ENCODE measurements around the gene CLEC2B.
A peak's percentile ranks its signal among the peaks of the same experiment; 100 is the strongest.
"Not testable (repeated sequence)": the region's sequence is repeated elsewhere in the genome, so short reads cannot be mapped to it uniquely, and the experiment has no call there.

CLEC2B gene

GRCh38 chr12:9869307-9870161 lies at the start of gene CLEC2B:
Gene CLEC2B, minus strand, starts transcription at chr12:9869354.
- DNase-seq (ENCODE audit: extremely low spot score, insufficient read length, low read depth) (no peak), FAIRE-seq (peak; percentile 83)

- DNase-seq (ENCODE audit: extremely low spot score, insufficient read length, low read depth): no peak
- FAIRE-seq: no peak
These were observed 42.6 kb upstream of the CLEC2B start for GRCh38 chr12:9911708-9912107.

GRCh38 chr12:9910716-9911421 lies 41.7 kb upstream of the CLEC2B start:
- FAIRE-seq (no peak), DNase-seq (ENCODE audit: extremely low spot score, insufficient read length, low read depth) (no peak)

- DNase-seq (ENCODE audit: extremely low spot score, insufficient read length, low read depth) (no peak), FAIRE-seq (no peak)
These were observed 40.6 kb upstream of the CLEC2B start for GRCh38 chr12:9909724-9910123.

- FAIRE-seq: no peak
- DNase-seq (ENCODE audit: extremely low spot score, insufficient read length, low read depth): no peak
These were observed 39.2 kb upstream of the CLEC2B start for GRCh38 chr12:9908350-9908749.

- DNase-seq (ENCODE audit: extremely low spot score, insufficient read length, low read depth) (no peak), FAIRE-seq (no peak)
These were observed 38.6 kb upstream of the CLEC2B start for GRCh38 chr12:9907769-9908168.

GRCh38 chr12:9906873-9907272 lies 37.7 kb upstream of the CLEC2B start:
- FAIRE-seq (no peak), DNase-seq (ENCODE audit: extremely low spot score, insufficient read length, low read depth) (no peak)

GRCh38 chr12:9902539-9903228 lies 33.5 kb upstream of the CLEC2B start:
- no peak for DNase-seq (ENCODE audit: extremely low spot score, insufficient read length, low read depth)
- no peak for FAIRE-seq

GRCh38 chr12:9900930-9901329 lies 31.8 kb upstream of the CLEC2B start:
- DNase-seq (ENCODE audit: extremely low spot score, insufficient read length, low read depth) (no peak), FAIRE-seq (no peak)

- FAIRE-seq: no peak
- DNase-seq (ENCODE audit: extremely low spot score, insufficient read length, low read depth): no peak
These were observed 30.1 kb upstream of the CLEC2B start for GRCh38 chr12:9899209-9899608.

GRCh38 chr12:9897535-9897934 lies 28.4 kb upstream of the CLEC2B start:
- FAIRE-seq: no peak

GRCh38 chr12:9895215-9895971 lies 26.2 kb upstream of the CLEC2B start:
- DNase-seq (ENCODE audit: extremely low spot score, insufficient read length, low read depth) (no peak), FAIRE-seq (peak; percentile 24)

More at GRCh38 chr12:9897535-9897934, 28.4 kb upstream of the CLEC2B start:
- no peak for DNase-seq (ENCODE audit: extremely low spot score, insufficient read length, low read depth)

- DNase-seq (ENCODE audit: extremely low spot score, insufficient read length, low read depth) (no peak), FAIRE-seq (no peak)
These were observed 19.6 kb upstream of the CLEC2B start for GRCh38 chr12:9888665-9889273.

GRCh38 chr12:9883175-9883574 lies 14.0 kb upstream of the CLEC2B start:
- DNase-seq (ENCODE audit: extremely low spot score, insufficient read length, low read depth) (no peak), FAIRE-seq (no peak)

- FAIRE-seq: no peak
- no peak for DNase-seq (ENCODE audit: extremely low spot score, insufficient read length, low read depth)
These were observed 12.8 kb upstream of the CLEC2B start for GRCh38 chr12:9881988-9882387.

- DNase-seq (ENCODE audit: extremely low spot score, insufficient read length, low read depth): no peak
- FAIRE-seq: no peak
These were observed 12.1 kb upstream of the CLEC2B start, which contains the start of gene KLRF2 for GRCh38 chr12:9881246-9881645. Gene KLRF2, plus strand, starts transcription at chr12:9881489. Its CDS starts 107 bp downstream, at chr12:9881596.

- FAIRE-seq (no peak), DNase-seq (ENCODE audit: extremely low spot score, insufficient read length, low read depth) (no peak)
These were observed 11.5 kb upstream of the CLEC2B start for GRCh38 chr12:9880532-9881078.

- not testable (repeated sequence) for DNase-seq (ENCODE audit: extremely low spot score, insufficient read length, low read depth); FAIRE-seq
These were observed 7.0 kb upstream of the CLEC2B start for GRCh38 chr12:9876120-9876519.

- no peak for FAIRE-seq
- no peak for DNase-seq (ENCODE audit: extremely low spot score, insufficient read length, low read depth)
These were observed 3.6 kb upstream of the CLEC2B start for GRCh38 chr12:9872742-9873141.

All from GM18507 (cell line).